Ishikawa (cell line): ENCODE measurements around the gene C3orf33.

Experiments used
- CEBPB ChIP-seq: IDR thresholded peaks from 2 replicates; pipeline ENCODE4 v1.6.1; 2012
- CREB1 ChIP-seq: IDR thresholded peaks from 2 replicates; pipeline ENCODE4 v1.6.1; 2012; ENCODE audit warnings: low read depth
- EGR1 ChIP-seq: IDR thresholded peaks from 2 replicates; pipeline ENCODE4 v1.6.1; 2012
- EP300 ChIP-seq: IDR thresholded peaks from 2 replicates; pipeline ENCODE4 v1.6.1; 2012; ENCODE audit warnings: borderline replicate concordance
- FOXM1 ChIP-seq: IDR thresholded peaks from 2 replicates; pipeline ENCODE4 v1.6.1; 2012; ENCODE audit warnings: low read depth, borderline replicate concordance
- NFIC ChIP-seq: IDR thresholded peaks from 2 replicates; pipeline ENCODE4 v1.6.1; 2012
- RAD21 ChIP-seq: IDR thresholded peaks from 2 replicates; pipeline ENCODE4 v1.6.1; 2012; ENCODE audit warnings: low read depth
- REST ChIP-seq: IDR thresholded peaks from 2 replicates; pipeline ENCODE4 v1.6.1; 2012; ENCODE audit warnings: low read depth, mild to moderate bottlenecking
- TAF1 ChIP-seq: IDR thresholded peaks from 2 replicates; pipeline ENCODE4 v1.6.1; 2012; ENCODE audit warnings: low read depth, mild to moderate bottlenecking
- TCF12 ChIP-seq: IDR thresholded peaks from 2 replicates; pipeline ENCODE4 v1.6.1; 2012; ENCODE audit warnings: low read depth
- TEAD4 ChIP-seq: IDR thresholded peaks from 2 replicates; pipeline ENCODE4 v1.6.1; 2012
- USF1 ChIP-seq: IDR thresholded peaks from 2 replicates; pipeline ENCODE4 v1.6.1; 2012
- YY1 ChIP-seq: IDR thresholded peaks from 2 replicates; pipeline ENCODE4 v1.6.1; 2012; ENCODE audit warnings: low read depth
- ZBTB7A ChIP-seq: IDR thresholded peaks from 2 replicates; pipeline ENCODE4 v1.6.1; 2012; ENCODE audit warnings: low read depth
- TF ChIP-seq, protein P1 (sequence below): IDR thresholded peaks from 2 replicates; pipeline ENCODE4 v1.6.1; 2012

Gene C3orf33

GRCh38 chr3:155743606-155744005 is 62.5 kb downstream of the C3orf33 start:
- TF ChIP-seq ZBTB7A: no peak
- no peak for TF ChIP-seq RAD21

DNA sequence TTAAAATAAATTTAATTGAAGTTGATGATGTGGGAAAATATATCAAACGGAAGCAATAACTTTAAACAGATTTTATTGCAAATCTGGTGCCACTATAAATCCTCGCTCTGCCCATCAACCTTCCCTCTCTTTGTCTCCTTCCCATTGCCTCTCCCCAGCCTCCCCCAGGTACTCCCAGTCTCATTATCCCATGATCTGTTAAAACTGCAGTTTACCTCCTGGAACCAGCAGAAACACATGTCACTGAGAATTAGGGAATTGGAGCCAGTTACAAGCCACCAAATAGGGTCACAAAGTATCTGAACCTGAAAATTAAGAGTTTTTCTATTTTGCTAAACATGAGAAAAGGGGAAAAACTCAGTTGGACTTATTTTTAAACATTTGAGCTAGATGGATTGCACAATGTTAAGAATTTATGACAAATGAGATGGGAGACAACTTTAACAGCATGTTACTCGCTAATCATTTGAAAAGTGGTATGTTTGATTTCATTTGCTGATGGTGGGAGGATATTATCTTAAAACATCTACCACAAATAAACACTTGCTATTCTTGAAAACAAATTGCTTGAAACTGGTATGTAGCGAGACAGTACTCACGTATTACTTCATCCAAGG is 63.6 kb downstream of the C3orf33 start:
- TF ChIP-seq NFIC (no peak), FOXM1 (no peak), REST (no peak), TAF1 (no peak), TEAD4 (no peak), YY1 (no peak), TCF12 (no peak), USF1 (no peak), ZBTB7A (no peak), CEBPB (no peak), EGR1 (no peak), CREB1 (no peak), EP300 (no peak), RAD21 (no peak)
- TF ChIP-seq, protein P1, sequence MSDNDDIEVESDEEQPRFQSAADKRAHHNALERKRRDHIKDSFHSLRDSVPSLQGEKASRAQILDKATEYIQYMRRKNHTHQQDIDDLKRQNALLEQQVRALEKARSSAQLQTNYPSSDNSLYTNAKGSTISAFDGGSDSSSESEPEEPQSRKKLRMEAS: no peak

DNA sequence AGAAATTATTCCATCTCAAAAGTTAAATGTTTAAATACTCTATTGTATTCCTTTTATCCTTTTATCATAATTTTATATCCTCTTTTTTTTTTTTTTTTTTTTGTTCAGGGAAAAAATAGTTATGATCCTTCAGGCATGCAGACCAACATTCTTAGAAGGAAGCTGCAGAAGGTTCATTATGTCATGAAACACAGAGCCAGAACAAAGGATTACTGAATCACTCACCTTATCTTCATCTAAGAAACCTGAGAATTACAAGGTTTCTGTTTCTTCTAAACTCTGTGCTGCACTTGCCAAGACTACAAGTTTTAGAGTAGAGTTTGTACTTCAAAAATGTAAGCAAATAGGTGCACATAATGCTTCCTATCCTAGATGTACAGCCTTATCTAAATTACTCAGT is 64.5 kb downstream of the C3orf33 start:
- TF ChIP-seq, protein P1: no peak
- TF ChIP-seq CREB1 (no peak), RAD21 (no peak), TEAD4 (no peak), USF1 (no peak), YY1 (no peak), REST (no peak), FOXM1 (no peak)

DNA sequence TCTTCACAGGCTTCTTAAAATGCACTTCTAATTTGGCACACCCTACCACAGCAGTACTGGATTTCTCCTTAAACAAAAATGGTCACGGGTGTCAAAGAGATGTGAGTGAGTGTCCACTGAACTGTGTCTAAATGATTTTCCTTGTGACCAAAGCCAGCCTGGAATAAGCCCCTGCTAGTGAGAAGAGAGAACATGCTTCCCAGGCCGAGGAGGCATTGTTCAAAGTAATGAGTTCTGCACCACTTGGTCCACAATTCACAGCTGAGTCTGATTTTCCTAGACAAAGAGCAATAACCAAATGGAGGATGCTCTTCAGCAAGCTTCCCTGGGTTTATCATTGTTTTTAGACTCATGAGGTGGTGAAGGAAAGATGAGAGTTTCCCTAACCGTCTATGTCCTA is 65.0 kb downstream of the C3orf33 start:
- TF ChIP-seq EGR1 (no peak), CREB1 (no peak), USF1 (no peak), TCF12 (no peak), RAD21 (no peak), YY1 (no peak), TAF1 (no peak), CEBPB (no peak), REST (no peak), NFIC (no peak)
- TF ChIP-seq, protein P1: no peak

GRCh38 chr3:155739154-155739553 is 66.9 kb downstream of the C3orf33 start:
- no peak for TF ChIP-seq ZBTB7A
- TF ChIP-seq CREB1: no peak
- no peak for TF ChIP-seq USF1
- TF ChIP-seq, protein P1: no peak
- no peak for TF ChIP-seq YY1
- no peak for TF ChIP-seq TAF1
- no peak for TF ChIP-seq EGR1
- TF ChIP-seq REST: no peak
- no peak for TF ChIP-seq NFIC
- no peak for TF ChIP-seq TEAD4
- TF ChIP-seq CEBPB: no peak
- TF ChIP-seq EP300: no peak
- TF ChIP-seq RAD21: no peak
- no peak for TF ChIP-seq TCF12
- TF ChIP-seq FOXM1: no peak
